GM18520 (cell line): ENCODE data around the gene ATMIN.
A peak's percentile ranks its signal among the peaks of the same experiment; 100 is the strongest.

Experiments used
- ATAC-seq: cut with Tn5 transposase; IDR thresholded peaks from one replicate; pipeline ENCODE4 v1.9.1; 2021; ENCODE audit not compliant: unreplicated experiment

The ATMIN gene

GRCh38 chr16:81066681-81067080 is 31.0 kb downstream of the ATMIN start:
- no peak for ATAC-seq

GRCh38 chr16:81067166-81067565 is 31.5 kb downstream of the ATMIN start:
- ATAC-seq: no peak

GRCh38 chr16:81069063-81069462 is 33.4 kb downstream of the ATMIN start:
- no peak for ATAC-seq

- ATAC-seq: no peak
These were observed 35.3 kb downstream of the ATMIN start for GRCh38 chr16:81070979-81071378.

- ATAC-seq: no peak
These were observed 36.2 kb downstream of the ATMIN start for GRCh38 chr16:81071805-81072204.

- no peak for ATAC-seq
These were observed 38.1 kb downstream of the ATMIN start for GRCh38 chr16:81073560-81074330.

GRCh38 chr16:81076566-81077075 is 41.0 kb downstream of the ATMIN start:
- peak; percentile 49 for ATAC-seq

- peak; percentile 93 for ATAC-seq
These were observed 41.7 kb downstream of the ATMIN start, which contains the start of gene C16orf46 for GRCh38 chr16:81077076-81077940. Gene C16orf46, minus strand, starts transcription at chr16:81077238. Its CDS starts 13,283 bp downstream, at chr16:81063955.

GRCh38 chr16:81080233-81080632 is 44.6 kb downstream of the ATMIN start:
- no peak for ATAC-seq

GRCh38 chr16:81081014-81081413 is 45.4 kb downstream of the ATMIN start:
- ATAC-seq: no peak

GRCh38 chr16:81088836-81089235 is 53.2 kb downstream of the ATMIN start:
- no peak for ATAC-seq

GRCh38 chr16:81094771-81095251 is 59.2 kb downstream of the ATMIN start:
- ATAC-seq: no peak

GRCh38 chr16:81095653-81095952 is 60.0 kb downstream of the ATMIN start:
- ATAC-seq: no peak

GRCh38 chr16:81095953-81096714 is 60.5 kb downstream of the ATMIN start, which contains the start of gene GCSH:
Gene GCSH, minus strand, starts transcription at chr16:81096395. Its CDS starts 117 bp downstream, at chr16:81096278.
- peak; percentile 98 for ATAC-seq

GRCh38 chr16:81096715-81097208 is 61.1 kb downstream of the ATMIN start:
- no peak for ATAC-seq
